Activated CD8-positive, alpha-beta memory T cell treated with anti-CD3 and anti-CD28 coated beads, Interleukin-2, amount 50 U/mL, for 4 hours (primary cell): Measurements from ENCODE around the gene ZGPAT.

Experiments
- DNase-seq: peaks from one replicate; pipeline ENCODE4 v3.0.0-alpha.2; 2020

The ZGPAT gene

GRCh38 chr20:63678667-63679465 lies 29.0 kb upstream of the ZGPAT start:
- no peak for DNase-seq

GRCh38 chr20:63679799-63680305 lies 28.0 kb upstream of the ZGPAT start:
- DNase-seq: no peak

GRCh38 chr20:63680427-63680826 lies 27.4 kb upstream of the ZGPAT start:
- DNase-seq: no peak

- DNase-seq: no peak
These were observed 26.8 kb upstream of the ZGPAT start for GRCh38 chr20:63680857-63681608.

GRCh38 chr20:63681609-63682142 lies 26.2 kb upstream of the ZGPAT start:
- no peak for DNase-seq

- no peak for DNase-seq
These were observed 25.3 kb upstream of the ZGPAT start for GRCh38 chr20:63682384-63683139.

- no peak for DNase-seq
These were observed 22.4 kb upstream of the ZGPAT start for GRCh38 chr20:63685269-63686026.

- DNase-seq: no peak
These were observed 21.7 kb upstream of the ZGPAT start for GRCh38 chr20:63686094-63686491.

GRCh38 chr20:63686492-63687321 lies 21.1 kb upstream of the ZGPAT start:
- no peak for DNase-seq

- no peak for DNase-seq
These were observed 20.2 kb upstream of the ZGPAT start for GRCh38 chr20:63687419-63688178.

GRCh38 chr20:63688228-63689045 lies 19.4 kb upstream of the ZGPAT start:
- no peak for DNase-seq

GRCh38 chr20:63689046-63690002 lies 18.5 kb upstream of the ZGPAT start:
- DNase-seq: no peak

GRCh38 chr20:63690003-63690897 lies 17.6 kb upstream of the ZGPAT start:
- no peak for DNase-seq

GRCh38 chr20:63690898-63691710 lies 16.7 kb upstream of the ZGPAT start:
- DNase-seq: no peak

GRCh38 chr20:63691711-63692435 lies 16.0 kb upstream of the ZGPAT start:
- DNase-seq: no peak
